DND-41 (cell line): ENCODE measurements around the gene SHOC1.

Experiments
- ATAC-seq: fragments of 200-7000 bp; cut with Tn5 transposase; 3 replicates; pipeline ENCODE4 v1.9.1; 2021; ENCODE audit warnings: low read depth; ENCODE audit not compliant: insufficient read depth
- DNase-seq: peaks from one replicate; pipeline ENCODE4 v3.0.0-alpha.2; 2020
- H2AFZ ChIP-seq: 2 replicates; pipeline ENCODE4 v1.6.0; 2012; ENCODE audit warnings: low read depth, low read length
- H3K27ac ChIP-seq: 2 replicates; pipeline ENCODE4 v1.5.1; 2012; ENCODE audit warnings: low read length, inconsistent platforms
- H3K27me3 ChIP-seq: fragments of 200-600 bp; sonication (generic); 2 replicates; pipeline ENCODE4 v1.6.0; 2012; ENCODE audit warnings: low read length, mild to moderate bottlenecking, inconsistent platforms; ENCODE audit not compliant: insufficient read depth, poor library complexity
- H3K36me3 ChIP-seq: 2 replicates; pipeline ENCODE4 v1.5.1; 2012; ENCODE audit warnings: low read length, inconsistent platforms; ENCODE audit not compliant: insufficient read depth
- H3K4me1 ChIP-seq: 2 replicates; pipeline ENCODE4 v1.5.1; 2012; ENCODE audit warnings: mild to moderate bottlenecking, low read length; ENCODE audit not compliant: insufficient read depth
- H3K4me2 ChIP-seq: 2 replicates; pipeline ENCODE4 v1.6.0; 2012; ENCODE audit warnings: mild to moderate bottlenecking, moderate library complexity, low read length, inconsistent platforms; ENCODE audit not compliant: insufficient read depth
- H3K4me3 ChIP-seq, 2 experiments: fragments of 200-600 bp in 1 of 2; shearing (Covaris generic) in 1 of 2; 2 replicates each; pipeline ENCODE4 v1.5.1; 2012 to 2016; ENCODE audit warnings: inconsistent platforms in 2 of 2, low read length in 2 of 2, mild to moderate bottlenecking in 2 of 2, low read depth in 1 of 2, moderate library complexity in 1 of 2
- H3K79me2 ChIP-seq: 2 replicates; pipeline ENCODE4 v1.6.0; 2012; ENCODE audit warnings: low read length, inconsistent platforms; ENCODE audit not compliant: insufficient read depth
- H3K9ac ChIP-seq: 2 replicates; pipeline ENCODE4 v1.6.0; 2012; ENCODE audit warnings: low read depth, mild to moderate bottlenecking, inconsistent platforms, low read length, moderate library complexity
- H3K9me3 ChIP-seq: 2 replicates; pipeline ENCODE4 v1.5.1; 2012; ENCODE audit warnings: low read length, moderate library complexity, mild to moderate bottlenecking, inconsistent platforms; ENCODE audit not compliant: insufficient read depth, severe bottlenecking
- H4K20me1 ChIP-seq: 2 replicates; pipeline ENCODE4 v1.6.0; 2012; ENCODE audit warnings: low read length; ENCODE audit not compliant: insufficient read depth
- CTCF ChIP-seq: IDR thresholded peaks from 2 replicates; pipeline ENCODE4 v1.5.1; 2012; ENCODE audit warnings: borderline replicate concordance, low read length, moderate library complexity, mild to moderate bottlenecking; ENCODE audit not compliant: poor library complexity, severe bottlenecking; ENCODE audit errors: extremely low read depth
- EZH2 ChIP-seq: IDR thresholded peaks from 3 replicates; pipeline ENCODE4 v1.6.1; 2012; ENCODE audit warnings: borderline replicate concordance, low read depth, mild to moderate bottlenecking, moderate library complexity, low read length, inconsistent platforms; ENCODE audit not compliant: severe bottlenecking

SHOC1 gene

GRCh38 chr9:111752455-111752854 is 42.3 kb downstream of the SHOC1 start:
- Histone ChIP-seq H3K4me1 (no peaks in the 10 kb centered on the region), H3K9me3 (no peaks in the 10 kb centered on the region), H2AFZ (no peak overlapping the region), H3K9ac (no peak overlapping the region), H3K4me3 (no peak overlapping the region), H3K4me2 (no peak overlapping the region), H3K36me3 (no peaks in the 10 kb centered on the region), H4K20me1 (no peaks in the 10 kb centered on the region), H3K79me2 (no peaks in the 10 kb centered on the region), H3K27me3 (no peaks in the 10 kb centered on the region), H3K27ac (no peak overlapping the region)
- DNase-seq (no peak), ATAC-seq (no peak)
- TF ChIP-seq CTCF (no peak), EZH2 (no peak)
